Kidney (tissue), 14 donors: ENCODE results near the gene SLC25A26. TPM values are rescaled to one million over a fixed set of nuclear protein-coding genes. Genes with fewer than 3 reads are reported as not detected.
"Not testable (repeated sequence)": the region's sequence is repeated elsewhere in the genome, so short reads cannot be mapped to it uniquely, and the experiment has no call there.

Experiments used
- DNase-seq, 5 donors: peaks; one replicate each; pipeline ENCODE4 v3.0.0-alpha.2; 2013 to 2020
- FAIRE-seq: peaks from 2 replicates; lab custom pipeline; 2012; peaks lifted over from hg19 to GRCh38; lab: Jason Lieb, UNC
- H3K27ac ChIP-seq, 2 donors: one replicate each; pipeline ENCODE4 v1.7.0; 2013; ENCODE audit warnings: low read depth in 2 of 2, low read length in 2 of 2, inconsistent platforms in 1 of 2
- H3K27me3 ChIP-seq: one replicate; pipeline ENCODE4 v1.7.1; 2013; ENCODE audit warnings: low read length, inconsistent platforms; ENCODE audit not compliant: control insufficient read depth, insufficient read depth
- H3K36me3 ChIP-seq, 3 donors: one replicate each; pipeline versions ENCODE4 v1.7.0 to v1.7.1; 2013; ENCODE audit warnings: low read length in 3 of 3, control low read depth in 1 of 3, inconsistent platforms in 1 of 3; ENCODE audit not compliant: insufficient read depth in 3 of 3, control insufficient read depth in 2 of 3
- H3K4me1 ChIP-seq, 3 donors: one replicate each; pipeline versions ENCODE4 v1.7.0 to v1.7.1; 2013; ENCODE audit warnings: low read length in 3 of 3, inconsistent platforms in 1 of 3, low read depth in 1 of 3; ENCODE audit not compliant: control insufficient read depth in 2 of 3, insufficient read depth in 2 of 3
- H3K4me3 ChIP-seq, 3 donors: one replicate each; pipeline versions ENCODE4 v1.7.0 to v1.8.1; 2013; ENCODE audit warnings: low read length in 3 of 3, control low read depth in 1 of 3, inconsistent platforms in 1 of 3
- H3K9ac ChIP-seq, 3 donors: one replicate each; pipeline versions ENCODE4 v1.7.0 to v1.7.1; 2013; ENCODE audit warnings: low read length in 3 of 3, control low read depth in 1 of 3, inconsistent platforms in 1 of 3
- H3K9me3 ChIP-seq, 3 donors: one replicate each; pipeline versions ENCODE4 v1.7.0 to v1.7.1; 2013; ENCODE audit warnings: low read length in 3 of 3, control low read depth in 1 of 3, inconsistent platforms in 1 of 3; ENCODE audit not compliant: control insufficient read depth in 2 of 3, insufficient read depth in 1 of 3
- intact Hi-C: fragments of 100-400 bp; cut with DNase I; formaldehyde crosslinking; loops from one replicate; pipeline ENCODE4 v1.11.1; 2022
- polyA plus RNA-seq: library from polyadenylated mRNA; stranded (reverse); fragments of 350-450 nt; fragmentation: Illumina TruSeq; extraction: RNeasy Lipid Tissue Mini Kit (QIAGEN cat#74804); gene quantifications from one replicate; pipeline ENCODE4 v1.2.3, GENCODE V29; 2014; ENCODE audit warnings: low read depth, low replicate concordance; ENCODE audit not compliant: insufficient read depth
- total RNA-seq: library from RNA; stranded (reverse); fragmentation: NEBNext Ultra II Directional; extraction: Animal tissue kit (Norgen Biotek cat#: 25700); gene quantifications from one replicate; pipeline ENCODE4 v1.2.1, GENCODE V29; 2021
- TF ChIP-seq, protein P1 (sequence below): IDR thresholded peaks from 3 replicates; pipeline ENCODE4 v1.5.1; 2012; ENCODE audit warnings: mild to moderate bottlenecking, moderate library complexity, borderline replicate concordance; ENCODE audit not compliant: insufficient read depth; ENCODE audit errors: extremely low read depth
- donor health status: control.
- donor health status: control.
- donor health status: control.
- donor health status: control.
- donor health status: control.
- donor health status: DM: yes; HTN: yes; CAD: no.
- donor health status: Normal renal cell carcinoma (clear cell type).

The SLC25A26 gene
- total and polyA plus RNA-seq, 2 donors from 2014 or later: 23.9 to 25.4 TPM

DNA sequence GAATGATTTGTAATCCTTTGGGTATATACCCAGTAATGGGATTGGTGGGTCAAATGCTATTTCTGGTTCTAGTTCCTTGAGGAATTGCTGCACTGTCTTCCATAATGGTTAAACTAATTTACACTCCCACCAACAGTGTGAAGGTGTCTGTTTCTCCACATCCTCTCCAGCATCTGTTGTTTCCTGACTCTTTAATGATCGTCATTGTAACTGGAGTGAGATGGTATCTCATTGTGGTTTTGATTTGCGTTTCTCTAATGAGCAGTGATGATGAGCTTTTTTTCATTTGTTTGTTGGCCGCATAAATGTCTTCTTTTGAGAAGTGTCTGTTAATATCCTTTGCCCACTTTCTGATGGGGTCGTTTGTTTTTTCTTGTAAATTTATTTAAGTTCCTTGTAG is 86.2 kb downstream of the SLC25A26 start:
- H3K27me3 ChIP-seq, intact Hi-C loops, H3K4me1 ChIP-seq, H3K9me3 ChIP-seq, H3K9ac ChIP-seq, H3K27ac ChIP-seq, H3K4me3 ChIP-seq, FAIRE-seq, DNase-seq, H3K36me3 ChIP-seq: not testable (repeated sequence)

DNA sequence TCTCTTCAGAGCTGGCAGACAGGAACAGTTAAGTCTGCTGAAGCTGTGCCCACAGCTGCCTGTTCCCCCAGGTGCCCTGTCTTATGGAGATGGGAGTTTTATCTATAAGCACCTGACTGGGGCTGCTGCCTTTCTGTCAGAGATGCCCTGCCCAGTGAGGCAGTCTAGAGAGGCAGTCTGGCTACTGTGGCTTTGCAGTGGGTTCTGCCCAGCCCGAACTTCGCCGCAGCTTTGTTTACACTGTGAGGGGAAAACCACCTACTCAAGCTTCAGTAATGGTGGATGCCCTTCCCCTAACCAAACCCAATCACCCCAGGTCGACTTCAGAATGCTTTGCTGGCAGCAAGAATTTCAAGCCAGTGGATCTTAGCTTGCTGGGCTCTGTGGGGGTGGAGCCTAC is 91.2 kb downstream of the SLC25A26 start:
- TF ChIP-seq, protein P1, sequence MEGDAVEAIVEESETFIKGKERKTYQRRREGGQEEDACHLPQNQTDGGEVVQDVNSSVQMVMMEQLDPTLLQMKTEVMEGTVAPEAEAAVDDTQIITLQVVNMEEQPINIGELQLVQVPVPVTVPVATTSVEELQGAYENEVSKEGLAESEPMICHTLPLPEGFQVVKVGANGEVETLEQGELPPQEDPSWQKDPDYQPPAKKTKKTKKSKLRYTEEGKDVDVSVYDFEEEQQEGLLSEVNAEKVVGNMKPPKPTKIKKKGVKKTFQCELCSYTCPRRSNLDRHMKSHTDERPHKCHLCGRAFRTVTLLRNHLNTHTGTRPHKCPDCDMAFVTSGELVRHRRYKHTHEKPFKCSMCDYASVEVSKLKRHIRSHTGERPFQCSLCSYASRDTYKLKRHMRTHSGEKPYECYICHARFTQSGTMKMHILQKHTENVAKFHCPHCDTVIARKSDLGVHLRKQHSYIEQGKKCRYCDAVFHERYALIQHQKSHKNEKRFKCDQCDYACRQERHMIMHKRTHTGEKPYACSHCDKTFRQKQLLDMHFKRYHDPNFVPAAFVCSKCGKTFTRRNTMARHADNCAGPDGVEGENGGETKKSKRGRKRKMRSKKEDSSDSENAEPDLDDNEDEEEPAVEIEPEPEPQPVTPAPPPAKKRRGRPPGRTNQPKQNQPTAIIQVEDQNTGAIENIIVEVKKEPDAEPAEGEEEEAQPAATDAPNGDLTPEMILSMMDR: no peak
- no peak for FAIRE-seq
- peaks cover 0 to 2% (median 0%) of the 10 kb centered on the region in 3 donors for H3K9me3 ChIP-seq
- H3K9ac ChIP-seq: no peak overlapping the region
- H3K4me1 ChIP-seq: no peaks in the 10 kb centered on the region
- no peaks in the 10 kb centered on the region for H3K27me3 ChIP-seq
- H3K36me3 ChIP-seq: no peaks in the 10 kb centered on the region
- H3K4me3 ChIP-seq: no peak overlapping the region
- intact Hi-C loops: no loop called here
- DNase-seq: peak in 1 of 5 donors; percentile 37
- no peak overlapping the region for H3K27ac ChIP-seq

DNA sequence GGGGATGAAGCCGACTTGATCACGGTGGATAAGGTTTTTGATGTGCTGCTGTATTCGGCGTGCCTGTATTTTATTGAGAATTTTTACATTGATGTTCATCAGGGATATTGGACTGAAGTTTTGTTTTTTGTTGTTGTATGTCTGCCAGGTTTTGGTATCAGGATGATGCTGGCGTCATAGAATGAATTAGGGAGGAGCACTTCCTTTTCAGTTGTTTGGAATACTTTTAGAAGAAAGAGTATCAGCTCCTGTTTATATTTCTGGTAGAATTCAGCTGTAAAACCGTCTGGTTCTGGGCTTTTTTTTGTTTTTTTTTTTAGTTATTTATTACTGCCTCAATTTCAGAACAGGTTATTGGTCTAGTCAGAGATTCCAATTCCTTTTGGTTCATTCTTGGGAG is 93.7 kb downstream of the SLC25A26 start:
- intact Hi-C loops: no loop called here
- H3K27me3 ChIP-seq: no peaks in the 10 kb centered on the region
- FAIRE-seq (no peak), DNase-seq (no peak)
- H3K36me3 ChIP-seq: no peaks in the 10 kb centered on the region
- no peak overlapping the region for H3K27ac ChIP-seq
- H3K9me3 ChIP-seq: peaks cover 0 to 2% (median 0%) of the 10 kb centered on the region in 3 donors
- H3K4me3 ChIP-seq: no peak overlapping the region
- no peak overlapping the region for H3K9ac ChIP-seq
- no peaks in the 10 kb centered on the region for H3K4me1 ChIP-seq
- TF ChIP-seq, protein P1: no peak

DNA sequence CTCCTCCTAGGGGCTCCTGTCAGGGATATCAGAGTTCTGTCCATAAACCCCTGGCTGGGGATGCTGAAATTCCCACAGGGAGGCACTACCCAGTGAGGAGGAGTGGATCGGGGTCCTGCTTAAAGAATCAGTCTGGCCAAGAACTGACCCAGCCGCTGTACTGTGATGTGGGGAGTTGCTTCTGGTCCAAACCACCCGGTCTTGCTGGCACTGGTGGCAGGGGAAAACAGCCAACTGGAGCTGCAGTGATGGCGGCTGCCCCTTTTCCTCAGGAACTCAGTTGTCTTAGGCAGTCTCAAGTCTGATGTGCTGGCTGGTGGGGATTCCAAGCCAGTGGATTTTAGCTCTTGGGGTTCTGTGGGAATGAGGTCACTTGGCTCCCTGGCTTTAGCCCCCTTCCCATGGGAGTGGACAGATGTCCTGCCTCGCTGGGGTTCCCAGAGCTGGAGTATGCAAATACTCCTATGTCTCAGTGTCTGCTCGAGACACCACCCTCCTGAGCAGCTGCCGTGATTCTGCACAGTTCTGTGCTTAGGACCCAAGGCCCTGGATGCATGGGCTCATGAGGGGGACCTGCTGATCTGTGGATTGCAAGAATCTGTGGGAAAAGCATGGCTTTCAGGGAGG is 97.1 kb downstream of the SLC25A26 start:
- intact Hi-C loops: no loop called here
- Histone ChIP-seq H3K36me3 (no peaks in the 10 kb centered on the region), H3K27me3 (no peaks in the 10 kb centered on the region), H3K27ac (no peak overlapping the region), H3K9me3 (peaks cover 0 to 2% (median 0%) of the 10 kb centered on the region in 3 donors), H3K9ac (no peak overlapping the region), H3K4me1 (no peaks in the 10 kb centered on the region), H3K4me3 (no peak overlapping the region)
- TF ChIP-seq, protein P1: no peak
- FAIRE-seq (no peak), DNase-seq (peak in 1 of 5 donors; percentile 27)
